Endothelial cell of umbilical vein (primary cell): ENCODE measurements around the gene SLC2A6. TPM values are rescaled to one million over a fixed set of nuclear protein-coding genes. Genes with fewer than 3 reads are reported as not detected.

ENCODE experiments used
- BruUV-seq: library from RNA; stranded (reverse); fragments of 400-500 nt; replicated peaks from 2 replicates; lab custom pipeline; 2021; lab: Mats Ljungman, UMichigan
- CTCF ChIA-PET: fragments of 300-600, 350-600 bp; sonication (Branson Sonifier 250); formaldehyde crosslinking; loops from one replicate; lab custom pipeline; 2021; ENCODE audit warnings: antibody characterized with exemption, inconsistent platforms; lab: Charles Lee
- POLR2A ChIA-PET: fragments of 300-600, 350-600 bp; sonication (Branson Sonifier 250); formaldehyde crosslinking; loops from one replicate; lab custom pipeline; 2021; ENCODE audit warnings: antibody characterized with exemption, inconsistent platforms; lab: Charles Lee
- DNase-seq: peaks from one replicate; pipeline ENCODE4 v3.0.0-alpha.2; 2011; ENCODE audit warnings: low read depth, low spot score
- FAIRE-seq: peaks from 2 replicates; lab custom pipeline; 2011; peaks lifted over from hg19 to GRCh38; lab: Jason Lieb, UNC
- H2AFZ ChIP-seq: 2 replicates; pipeline ENCODE4 v1.6.0; 2012; ENCODE audit warnings: low read depth, low read length, control low read depth, inconsistent platforms
- H3K27ac ChIP-seq: 2 replicates; pipeline ENCODE4 v1.5.1; 2011; ENCODE audit warnings: low read depth, mild to moderate bottlenecking, control low read depth, low read length, moderate library complexity; ENCODE audit not compliant: insufficient read depth
- H3K27me3 ChIP-seq, 2 experiments: 2 replicates each; pipeline versions ENCODE4 v1.6.0 to v1.6.1; 2011; ENCODE audit warnings: low read length in 2 of 2, mixed read lengths in 1 of 2; ENCODE audit not compliant: control insufficient read depth in 2 of 2, insufficient read depth in 2 of 2
- H3K36me3 ChIP-seq, 2 experiments: 2 replicates in 1 of 2; 3 replicates in 1 of 2; pipeline ENCODE4 v1.5.1; 2011; ENCODE audit warnings: low read length in 2 of 2, mild to moderate bottlenecking in 1 of 2, moderate library complexity in 1 of 2; ENCODE audit not compliant: control insufficient read depth in 2 of 2, insufficient read depth in 2 of 2; ENCODE audit errors: extremely low read depth in 1 of 2
- H3K4me1 ChIP-seq: 3 replicates; pipeline ENCODE4 v1.5.1; 2011; ENCODE audit warnings: mild to moderate bottlenecking, low read length; ENCODE audit not compliant: control insufficient read depth, insufficient read depth; ENCODE audit errors: extremely low read depth
- H3K4me2 ChIP-seq: 2 replicates; pipeline ENCODE4 v1.6.1; 2011; ENCODE audit warnings: low read length, control low read depth, mixed read lengths; ENCODE audit not compliant: insufficient read depth
- H3K4me3 ChIP-seq, 3 experiments: fragments of 200-600 bp in 1 of 3; sonication (generic), shearing (Covaris generic) in 1 of 3; replicated peaks in 1 of 3; 2 replicates each; pipeline ENCODE4 v1.5.1; 2011 to 2016; ENCODE audit warnings: control low read depth in 3 of 3, low read length in 3 of 3, mild to moderate bottlenecking in 2 of 3, inconsistent platforms in 1 of 3, low read depth in 1 of 3, moderate library complexity in 1 of 3; ENCODE audit not compliant: insufficient read depth in 1 of 3
- H3K79me2 ChIP-seq: 2 replicates; pipeline ENCODE4 v1.6.0; 2012; ENCODE audit warnings: low read length, inconsistent platforms; ENCODE audit not compliant: control insufficient read depth, insufficient read depth
- H3K9ac ChIP-seq: replicated peaks from 2 replicates; pipeline ENCODE3; 2011; ENCODE audit warnings: low read length, control low read depth; ENCODE audit not compliant: insufficient read depth; ENCODE audit errors: extremely low read depth
- H3K9me1 ChIP-seq: replicated peaks from 3 replicates; pipeline ENCODE4 v1.6.0; 2011; ENCODE audit warnings: mild to moderate bottlenecking, low read length; ENCODE audit not compliant: control insufficient read depth, insufficient read depth; ENCODE audit errors: extremely low read depth
- H3K9me3 ChIP-seq: replicated peaks from 2 replicates; pipeline ENCODE4 v1.5.1; 2012; ENCODE audit warnings: low read length, inconsistent platforms; ENCODE audit not compliant: control insufficient read depth, insufficient read depth
- H4K20me1 ChIP-seq: replicated peaks from 2 replicates; pipeline ENCODE3; 2011; ENCODE audit warnings: mild to moderate bottlenecking, low read length; ENCODE audit not compliant: control insufficient read depth, insufficient read depth; ENCODE audit errors: extremely low read depth
- CTCF ChIP-seq, 2 donors: IDR thresholded peaks; 1 replicate in 1 of 2; 2 replicates in 1 of 2; pipeline ENCODE4 v1.5.1; 2011; ENCODE audit warnings: low read length in 2 of 2, mild to moderate bottlenecking in 2 of 2, moderate library complexity in 2 of 2, control low read depth in 1 of 2, inconsistent platforms in 1 of 2, low read depth in 1 of 2; ENCODE audit not compliant: insufficient read depth in 1 of 2; ENCODE audit errors: extremely low read depth in 1 of 2
- EZH2 ChIP-seq: IDR thresholded peaks from 2 replicates; pipeline ENCODE4 v1.6.1; 2012; ENCODE audit warnings: borderline replicate concordance, low read depth, mild to moderate bottlenecking, moderate library complexity, low read length, inconsistent platforms; ENCODE audit not compliant: severe bottlenecking
- FOS ChIP-seq: IDR thresholded peaks from 2 replicates; pipeline ENCODE4 v1.6.1; 2011; ENCODE audit warnings: mild to moderate bottlenecking, low read length, moderate library complexity, borderline replicate concordance; ENCODE audit not compliant: insufficient read depth
- GATA2 ChIP-seq: IDR thresholded peaks from 2 replicates; pipeline ENCODE4 v1.7.0; 2011; ENCODE audit warnings: low read depth, mild to moderate bottlenecking, moderate library complexity, mixed read lengths, low read length; ENCODE audit not compliant: insufficient read length, insufficient read depth
- JUN ChIP-seq: IDR thresholded peaks from 2 replicates; pipeline ENCODE4 v1.6.1; 2011; ENCODE audit warnings: borderline replicate concordance, low read depth; ENCODE audit not compliant: insufficient read length, insufficient read depth
- MAX ChIP-seq: IDR thresholded peaks from 2 replicates; pipeline ENCODE4 v1.6.1; 2011; ENCODE audit not compliant: insufficient read depth, insufficient read length
- MYC ChIP-seq: IDR thresholded peaks from one replicate; pipeline ENCODE4 v1.6.1; 2011; ENCODE audit warnings: mild to moderate bottlenecking, low read depth, low read length
- POLR2A ChIP-seq: IDR thresholded peaks from 2 replicates; pipeline ENCODE4 v1.6.1; 2012; ENCODE audit warnings: low read depth, mild to moderate bottlenecking, control low read depth, low read length
- POLR2AphosphoS5 ChIP-seq: IDR thresholded peaks from 2 replicates; pipeline ENCODE4 v1.6.1; 2012; ENCODE audit warnings: low read depth, mild to moderate bottlenecking, control low read depth, low read length, moderate library complexity; ENCODE audit not compliant: insufficient read depth
- dilution Hi-C: fragments of 300-500 bp; cut with MboI; formaldehyde crosslinking; loops from one replicate; pipeline ENCODE4 v1.15.0; 2019; ENCODE audit warnings: low sequenced_read_pairs; ENCODE audit not compliant: extremely low pct_ligation_motif_present
- intact Hi-C: fragments of 100-400 bp; cut with micrococcal nuclease; formaldehyde crosslinking; loops from one replicate; pipeline ENCODE4 v1.10.0; 2022
- polyA plus RNA-seq, 4 experiments: library from polyadenylated mRNA; depleted of rRNA in 3 of 4; stranded (reverse) in 3 of 4; unstranded in 1 of 4; fragments of >200 nt; gene quantifications; 2 replicates each; pipeline versions ENCODE4 v1.2.1 to v1.2.3, GENCODE V29; 2011 to 2012; ENCODE audit warnings: missing spikeins in 1 of 4
- total RNA-seq: library from RNA; stranded (reverse); gene quantifications from 2 replicates; pipeline ENCODE4 v1.2.3, GENCODE V29; 2021

SLC2A6 gene
- total and polyA plus RNA-seq, 2 donors (not counting 3 experiments of a cell fraction or from before 2014, with no cell fraction given), result 35.7 to 39.6 TPM

GRCh38 chr9:133441571-133441970 lies 37.3 kb downstream of the SLC2A6 start:
- DNase-seq (no peak), FAIRE-seq (no peak)
- Histone ChIP-seq H2AFZ (no peak overlapping the region), H3K9ac (no peak overlapping the region), H3K4me3 (no peak overlapping the region), H3K27ac (no peak overlapping the region), H3K9me3 (no peaks in the 10 kb centered on the region), H3K27me3 (no peaks in the 10 kb centered on the region), H4K20me1 (no peaks in the 10 kb centered on the region), H3K9me1 (no peaks in the 10 kb centered on the region), H3K4me2 (no peak overlapping the region), H3K36me3 (no peaks in the 10 kb centered on the region), H3K79me2 (no peaks in the 10 kb centered on the region), H3K4me1 (no peaks in the 10 kb centered on the region)
- CTCF ChIA-PET, result no interaction called here
- POLR2A ChIA-PET, result no interaction called here
- dilution Hi-C loops, result no loop called here
- BruUV-seq, result no TSS peak
- intact Hi-C loops, result no loop called here
- no peak for TF ChIP-seq POLR2A
- TF ChIP-seq FOS, result no peak
- no peak for TF ChIP-seq CTCF (IDR thresholded peaks at IDR 0.05; ENCODE audit: extremely low read depth in 1 of 2, insufficient read depth in 1 of 2, low read depth in 1 of 2, low read length in 2 of 2)
- no peak for TF ChIP-seq EZH2
- TF ChIP-seq JUN, result no peak
- no peak for TF ChIP-seq MAX
- no peak for TF ChIP-seq MYC
- no peak for TF ChIP-seq GATA2
- no peak for TF ChIP-seq POLR2AphosphoS5
